Measurements from ENCODE around the gene NAXD. TPM values are rescaled to one million over a fixed set of nuclear protein-coding genes. Genes with fewer than 3 reads are reported as not detected.

The NAXD gene
- total RNA-seq, 1 donor from 2014 or later, result 30.1 TPM

DNA sequence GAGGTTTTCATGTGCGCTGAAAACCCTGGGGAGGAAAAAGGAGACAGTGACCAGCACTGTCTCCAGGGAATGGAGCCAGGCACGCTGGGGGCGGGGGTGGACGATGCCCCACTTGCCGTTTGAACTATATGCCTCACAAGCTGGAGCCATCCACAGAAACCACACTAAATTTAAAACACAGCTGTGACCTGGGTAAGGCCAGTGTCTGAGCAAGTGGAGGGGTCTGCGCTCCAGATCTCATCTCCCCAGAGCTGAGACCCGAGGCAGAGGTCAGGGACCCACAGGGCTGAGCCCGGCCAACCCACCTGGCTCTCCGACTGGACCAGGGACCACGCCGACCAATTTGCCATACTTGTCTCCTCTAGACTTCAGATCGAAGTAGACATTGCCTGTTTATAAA, 67.4 kb downstream of the NAXD start:
- intact Hi-C loops (cut with micrococcal nuclease), result no loop called here
- DNase-seq (no peak), ATAC-seq (no peak)

DNA sequence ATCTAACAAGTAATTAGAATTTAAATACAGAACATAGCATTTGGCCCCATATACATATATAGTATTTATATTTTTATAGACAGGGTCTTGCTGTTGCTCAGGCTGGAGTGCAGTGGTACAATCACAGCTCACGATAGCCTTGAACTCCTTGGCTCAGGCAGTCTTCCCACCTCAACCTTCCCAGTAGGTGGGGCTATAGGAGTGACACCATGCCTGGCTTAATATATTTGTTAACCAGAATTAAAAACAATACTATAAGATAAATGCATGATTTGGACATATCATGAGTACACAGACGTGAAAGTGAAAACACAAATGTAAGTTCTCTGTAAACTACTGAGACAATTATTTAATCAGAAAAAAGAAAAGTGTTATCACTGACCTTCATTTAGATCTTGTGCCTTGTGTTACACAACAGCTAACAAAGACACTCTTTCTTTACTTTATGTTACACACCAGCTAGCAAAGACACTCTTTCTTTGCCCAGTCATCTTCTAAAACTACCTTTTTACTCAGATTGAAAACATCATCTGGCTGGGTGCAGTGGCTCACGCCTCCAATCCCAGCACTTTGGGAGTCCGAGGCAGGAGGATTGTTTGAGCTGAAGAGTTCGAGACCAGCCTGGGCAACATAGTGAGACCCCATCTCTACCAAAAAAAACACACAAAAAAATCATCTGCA, 68.0 kb downstream of the NAXD start:
- no peak for ATAC-seq
- intact Hi-C loops (cut with micrococcal nuclease), result no loop called here
- DNase-seq, result no peak

DNA sequence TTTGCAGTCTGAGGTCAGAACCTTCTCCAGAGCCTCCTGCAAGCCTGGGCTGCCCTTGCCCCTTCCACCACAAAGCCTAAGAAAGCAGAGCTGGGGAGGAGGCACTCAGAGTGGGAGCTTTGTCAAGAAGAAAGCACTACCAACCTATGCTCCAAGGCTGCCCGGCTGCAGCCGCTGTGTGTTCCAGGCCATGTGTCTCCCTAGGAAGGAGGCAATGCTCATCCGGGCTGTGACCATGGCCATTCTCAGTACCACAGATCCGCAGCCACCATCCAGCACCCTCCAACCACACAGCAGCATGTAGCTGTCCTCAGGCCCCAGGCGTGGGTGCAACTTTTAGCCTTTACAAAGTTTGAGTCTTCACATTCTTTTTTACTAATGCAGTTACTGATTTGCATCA, 68.6 kb downstream of the NAXD start:
- intact Hi-C loops (cut with micrococcal nuclease), result no loop called here
- no peak for ATAC-seq
- DNase-seq, result no peak

DNA sequence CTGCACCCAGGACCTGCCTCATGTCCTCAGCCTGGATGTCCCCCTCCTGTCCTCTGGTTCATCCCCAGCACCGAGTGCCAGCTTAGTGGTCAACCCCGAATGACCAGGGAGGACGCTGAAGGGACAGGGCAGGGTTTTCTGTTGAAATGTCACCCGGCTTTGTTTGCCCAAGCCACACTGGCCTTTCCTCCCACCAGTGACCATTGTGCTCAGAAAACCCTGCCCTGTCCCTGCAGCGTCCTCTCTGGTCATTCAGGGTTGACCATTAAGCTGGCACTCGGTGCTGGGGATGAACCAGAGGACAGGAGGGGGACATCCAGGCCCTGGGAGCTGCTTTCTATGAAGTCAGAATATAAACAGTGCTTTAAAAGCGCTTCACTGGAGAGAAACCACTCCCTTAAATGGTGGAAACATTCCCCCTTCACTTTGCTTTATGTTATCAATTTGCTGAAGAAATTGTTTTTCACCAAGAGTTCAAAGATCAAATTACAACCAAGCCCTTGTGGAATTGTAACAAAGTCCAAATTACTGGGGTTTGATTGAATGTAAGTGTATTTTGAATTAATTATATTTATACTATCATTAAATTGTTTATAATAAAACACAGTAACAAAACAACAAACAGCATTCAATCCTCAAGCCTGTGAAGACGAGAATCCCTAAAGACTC, 69.2 kb downstream of the NAXD start:
- intact Hi-C loops (cut with micrococcal nuclease), result no loop called here
- ATAC-seq, result no peak
- no peak for DNase-seq

DNA sequence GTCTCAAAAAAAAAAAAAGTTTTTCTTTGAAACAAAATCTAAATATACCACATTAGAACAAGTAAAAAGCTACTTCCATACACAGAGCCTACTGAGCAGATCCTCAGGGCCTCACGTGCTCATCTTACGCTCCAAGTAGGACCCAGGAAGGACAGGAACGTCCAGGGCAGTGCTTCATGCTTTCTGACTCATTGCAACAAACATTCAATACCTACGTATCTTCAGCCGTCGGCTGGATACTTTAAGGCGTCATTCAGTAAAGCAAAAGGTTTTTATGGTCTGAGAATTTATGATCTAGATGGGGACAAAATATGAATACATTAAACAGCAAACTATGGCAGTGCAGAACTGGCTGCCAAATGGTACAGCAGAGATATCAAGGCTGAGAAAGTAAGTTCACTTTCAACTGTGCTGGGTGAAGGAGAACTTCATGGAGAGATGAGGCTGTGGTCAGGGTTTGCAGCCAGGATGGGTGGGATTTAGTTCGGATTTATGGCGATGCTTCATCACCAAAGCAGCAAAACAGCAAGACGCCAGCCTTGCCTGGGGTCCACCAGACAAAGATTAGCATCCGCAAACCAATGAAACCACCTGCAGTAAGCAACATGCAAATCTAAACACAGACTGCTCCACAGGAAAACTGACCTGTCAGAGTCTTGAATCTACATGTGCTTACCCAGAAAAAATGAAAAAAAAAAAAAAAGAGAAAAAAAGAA, 70.1 kb downstream of the NAXD start:
- no peak for ATAC-seq
- no peak for DNase-seq
- intact Hi-C loops (cut with micrococcal nuclease), result no loop called here

DNA sequence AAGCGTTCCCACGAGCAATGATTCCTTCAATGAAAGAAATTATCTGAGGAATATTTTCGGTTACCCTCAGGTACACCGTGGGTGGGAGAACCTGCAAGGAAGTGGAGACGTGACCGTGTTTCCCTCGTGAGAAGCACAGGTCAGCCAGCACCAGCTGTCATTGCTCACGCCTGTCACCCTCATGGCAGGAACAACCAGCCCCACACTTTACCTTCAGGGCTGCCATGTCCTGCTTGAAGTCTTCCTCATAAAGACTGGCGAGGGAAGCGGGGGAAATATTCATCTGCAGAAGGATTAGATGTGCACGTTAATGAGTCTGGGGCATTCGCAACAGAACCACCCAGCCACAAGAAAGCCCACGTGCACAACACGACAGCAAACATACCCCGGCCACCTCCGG, 72.4 kb downstream of the NAXD start:
- intact Hi-C loops (cut with micrococcal nuclease), result no loop called here
- no peak for ATAC-seq
- DNase-seq, result no peak

DNA sequence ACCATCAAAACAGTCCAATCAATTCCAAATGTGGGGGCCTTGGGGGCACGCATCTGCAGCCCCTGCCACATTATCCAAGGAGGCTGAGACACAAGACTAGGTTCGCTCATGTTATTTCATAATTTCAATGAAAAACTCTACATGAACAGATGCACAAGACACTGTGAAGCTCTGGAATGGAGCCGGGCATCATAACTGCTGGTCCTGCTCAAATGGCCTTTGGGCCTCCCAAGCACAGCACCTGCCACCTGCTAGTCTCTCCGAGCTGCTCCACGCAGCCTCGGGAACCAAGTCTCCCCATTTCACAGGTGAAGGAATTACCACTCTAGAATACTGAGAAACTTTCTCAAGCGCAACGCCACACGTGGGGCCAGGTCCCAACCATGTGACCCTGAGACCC, 73.7 kb downstream of the NAXD start:
- ATAC-seq, result no peak
- DNase-seq, result no peak
- intact Hi-C loops (cut with micrococcal nuclease), result no loop called here

Other genes with a start within 250 kb of the NAXD start
- 10.3 TPM for gene RAB20, start 53.8 kb upstream of the NAXD start, total RNA-seq
- gene CARS2, start 90.6 kb downstream of the NAXD start, total RNA-seq, result 54.5 TPM
- gene ING1, start 98.2 kb downstream of the NAXD start, total RNA-seq, result 7.7 TPM

All from left ventricle myocardium superior (tissue), 1 donor.